IMR-90 (cell line): ENCODE results near the gene KRT16. TPM values are rescaled to one million over a fixed set of nuclear protein-coding genes. Genes with fewer than 3 reads are reported as not detected.

Source experiments
- ATAC-seq: fragments of 200-7000 bp; cut with Tn5 transposase; 2 replicates; pipeline ENCODE4 v1.9.1; 2020; ENCODE audit warnings: low read depth, mild to moderate bottlenecking, moderate library complexity
- BruUV-seq: library from RNA; stranded (reverse); fragments of 400-500 nt; replicated peaks from 2 replicates; lab custom pipeline; 2021; lab: Mats Ljungman, UMichigan
- CTCF ChIA-PET: fragments of 300-600 bp; formaldehyde crosslinking; extraction: SDS; loops from one replicate; lab custom pipeline; 2021; ENCODE audit warnings: antibody characterized with exemption; lab: Yijun Ruan, JAX
- POLR2A ChIA-PET: fragments of 300-600 bp; sonication (Branson Sonifier 250); formaldehyde crosslinking; loops from one replicate; lab custom pipeline; 2022; ENCODE audit warnings: antibody characterized with exemption; ENCODE audit not compliant: unreplicated experiment; lab: Charles Lee
- DNase-seq: peaks from one replicate; pipeline ENCODE4 v3.0.0; 2013
- H2AFZ ChIP-seq: replicated peaks from 2 replicates; pipeline ENCODE3; 2013; ENCODE audit warnings: low read length, mild to moderate bottlenecking; ENCODE audit not compliant: poor library complexity
- H2AK5ac ChIP-seq: 2 replicates; pipeline ENCODE4 v1.6.1; 2013; ENCODE audit warnings: low read depth, low read length, inconsistent platforms
- H2AK9ac ChIP-seq: replicated peaks from 2 replicates; pipeline ENCODE3; 2013; ENCODE audit warnings: mild to moderate bottlenecking, low read depth, low read length, moderate library complexity; ENCODE audit not compliant: poor library complexity
- H2BK120ac ChIP-seq: 2 replicates; pipeline ENCODE4 v1.6.1; 2013; ENCODE audit warnings: low read depth, low read length, inconsistent platforms
- H2BK15ac ChIP-seq: 3 replicates; pipeline ENCODE4 v1.6.1; 2013; ENCODE audit warnings: low read depth, low read length, inconsistent platforms
- H2BK20ac ChIP-seq: 2 replicates; pipeline ENCODE4 v1.6.1; 2013; ENCODE audit warnings: low read depth, mild to moderate bottlenecking, inconsistent platforms, low read length, moderate library complexity
- H2BK5ac ChIP-seq: 2 replicates; pipeline ENCODE4 v1.6.1; 2013; ENCODE audit warnings: mild to moderate bottlenecking, low read depth, low read length, inconsistent platforms; ENCODE audit not compliant: poor library complexity, severe bottlenecking
- H3K14ac ChIP-seq: replicated peaks from 2 replicates; pipeline ENCODE4 v1.6.1; 2013; ENCODE audit warnings: low read depth, low read length, inconsistent platforms
- H3K18ac ChIP-seq: 2 replicates; pipeline ENCODE4 v1.6.1; 2013; ENCODE audit warnings: low read depth, low read length, control low read depth
- H3K23ac ChIP-seq: 2 replicates; pipeline ENCODE4 v1.6.1; 2013; ENCODE audit warnings: low read depth, low read length, inconsistent platforms
- H3K27ac ChIP-seq: 2 replicates; pipeline ENCODE4 v1.5.1; 2013; ENCODE audit warnings: mild to moderate bottlenecking, control low read depth, low read length; ENCODE audit not compliant: insufficient read depth
- H3K27me3 ChIP-seq: 2 replicates; pipeline ENCODE4 v1.6.1; 2013; ENCODE audit warnings: low read length; ENCODE audit not compliant: control insufficient read depth, insufficient read depth
- H3K36me3 ChIP-seq: 2 replicates; pipeline ENCODE4 v1.6.1; 2013; ENCODE audit warnings: low read length, mixed read lengths; ENCODE audit not compliant: control insufficient read depth, insufficient read depth
- H3K4ac ChIP-seq: 2 replicates; pipeline ENCODE4 v1.6.1; 2013; ENCODE audit warnings: low read depth, low read length, inconsistent platforms
- H3K4me1 ChIP-seq: 2 replicates; pipeline ENCODE4 v1.6.1; 2013; ENCODE audit warnings: low read length, mixed read lengths; ENCODE audit not compliant: control insufficient read depth, insufficient read depth
- H3K4me2 ChIP-seq: 2 replicates; pipeline ENCODE4 v1.6.1; 2013; ENCODE audit warnings: low read depth, mild to moderate bottlenecking, control low read depth, low read length, moderate library complexity
- H3K4me3 ChIP-seq: 2 replicates; pipeline ENCODE4 v1.5.1; 2013; ENCODE audit warnings: low read depth, mild to moderate bottlenecking, control low read depth, low read length, moderate library complexity; ENCODE audit not compliant: insufficient read depth
- H3K56ac ChIP-seq: 2 replicates; pipeline ENCODE4 v1.6.1; 2013; ENCODE audit warnings: low read length, inconsistent platforms; ENCODE audit not compliant: insufficient read depth; ENCODE audit errors: extremely low read depth
- H3K79me1 ChIP-seq, 2 experiments: 2 replicates each; pipeline ENCODE4 v1.6.1; 2013; ENCODE audit warnings: low read length in 2 of 2, inconsistent platforms in 1 of 2, low read depth in 1 of 2
- H3K9ac ChIP-seq: 2 replicates; pipeline ENCODE4 v1.6.1; 2013; ENCODE audit warnings: low read depth, low read length, control low read depth
- H3K9me1 ChIP-seq: 2 replicates; pipeline ENCODE4 v1.6.1; 2013; ENCODE audit warnings: low read length, inconsistent platforms; ENCODE audit not compliant: insufficient read depth
- H3K9me3 ChIP-seq: 2 replicates; pipeline ENCODE4 v1.6.1; 2013; ENCODE audit warnings: low read length; ENCODE audit not compliant: control insufficient read depth, insufficient read depth
- H4K20me1 ChIP-seq: 2 replicates; pipeline ENCODE4 v1.6.1; 2013; ENCODE audit warnings: low read length, inconsistent platforms; ENCODE audit not compliant: insufficient read depth
- H4K5ac ChIP-seq: 2 replicates; pipeline ENCODE4 v1.6.1; 2013; ENCODE audit warnings: mild to moderate bottlenecking, low read depth, low read length, control low read depth
- H4K8ac ChIP-seq, 2 experiments: 2 replicates each; pipeline ENCODE4 v1.6.1; 2013; ENCODE audit warnings: low read depth in 2 of 2, low read length in 2 of 2, control low read depth in 1 of 2, inconsistent platforms in 1 of 2
- H4K91ac ChIP-seq: 2 replicates; pipeline ENCODE4 v1.6.1; 2013; ENCODE audit warnings: low read depth, low read length, inconsistent platforms; ENCODE audit not compliant: insufficient read depth
- CEBPB ChIP-seq: IDR thresholded peaks from 2 replicates; pipeline ENCODE4 v1.6.1; 2012; ENCODE audit warnings: low read depth, low read length, improper control_type of control experiment
- ELK1 ChIP-seq: fragments of 150-350 bp; IDR thresholded peaks from 2 replicates; pipeline ENCODE4 v1.6.1; 2016; ENCODE audit warnings: low read depth, mild to moderate bottlenecking, low read length, moderate library complexity, borderline replicate concordance
- MAZ ChIP-seq: IDR thresholded peaks from 2 replicates; pipeline ENCODE4 v1.6.1; 2012; ENCODE audit warnings: low read depth, mild to moderate bottlenecking, low read length, improper control_type of control experiment, moderate library complexity, borderline replicate concordance
- NFE2L2 ChIP-seq: fragments of 150-350 bp; IDR thresholded peaks from 2 replicates; pipeline ENCODE4 v1.6.1; 2016; ENCODE audit warnings: low read depth, mild to moderate bottlenecking, low read length
- RCOR1 ChIP-seq: IDR thresholded peaks from 2 replicates; pipeline ENCODE4 v1.6.1; 2012; ENCODE audit warnings: mild to moderate bottlenecking, low read length, improper control_type of control experiment; ENCODE audit not compliant: insufficient replicate concordance
- SMC3 ChIP-seq: fragments of 150-350 bp; IDR thresholded peaks from 2 replicates; pipeline ENCODE4 v1.6.1; 2016; ENCODE audit warnings: low read depth, mild to moderate bottlenecking, antibody characterized with exemption, low read length, moderate library complexity
- WGBS, 2 experiments: methylation state at CpG; one replicate each; pipeline versions ENCODE4 v1.1.5 to v1.1.7; 2013; ENCODE audit warnings: missing lambda C conversion rate in 2 of 2; ENCODE audit not compliant: insufficient read length in 1 of 2; ENCODE audit errors: extremely low coverage in 2 of 2; 5-methylcytosine and 5-hydroxymethylcytosine counted together
- dilution Hi-C: fragments of 300-500 bp; cut with HindIII; formaldehyde crosslinking; loops from one replicate; pipeline ENCODE4 v1.14.3; 2018; ENCODE audit warnings: low sequenced_read_pairs; ENCODE audit not compliant: unreplicated experiment
- in situ Hi-C: fragments of 300-500 bp; cut with MboI; formaldehyde crosslinking; loops from 3 replicates; pipeline ENCODE4 v1.14.3; 2019; ENCODE audit warnings: low sequenced_read_pairs, inconsistent platforms, mixed read lengths
- intact Hi-C: fragments of 100-400 bp; cut with micrococcal nuclease; formaldehyde crosslinking; loops from 2 replicates; pipeline ENCODE4 v1.10.0; 2022
- polyA plus RNA-seq, 3 experiments: library from polyadenylated mRNA; depleted of rRNA; stranded (reverse); fragments of >200 nt; gene quantifications; 2 replicates each; pipeline ENCODE4 v1.2.3, GENCODE V29; 2012; ENCODE audit warnings: low replicate concordance in 1 of 3
- total RNA-seq: library from RNA; depleted of rRNA; stranded (reverse); fragments of >200 nt; gene quantifications from 2 replicates; pipeline ENCODE4 v1.2.3, GENCODE V29; 2012

KRT16 gene
- total and polyA plus RNA-seq, 2 of the 4 experiments (the other 2 are of a cell fraction), result not detected

GRCh38 chr17:41614098-41614497 lies 1.5 kb upstream of the KRT16 start:
- Histone ChIP-seq H3K36me3 (no peaks in the 10 kb centered on the region), H4K91ac (no peak overlapping the region), H2BK5ac (no peak overlapping the region), H3K9me3 (no peaks in the 10 kb centered on the region), H3K79me1 (no peaks in the 10 kb centered on the region), H3K27me3 (peaks cover 46% of the 10 kb centered on the region), H3K4ac (no peak overlapping the region), H4K8ac (no peak overlapping the region), H4K5ac (no peak overlapping the region), H2BK120ac (no peak overlapping the region), H3K27ac (no peak overlapping the region), H4K20me1 (no peaks in the 10 kb centered on the region), H3K18ac (no peak overlapping the region), H3K14ac (no peak overlapping the region), H3K23ac (no peak overlapping the region), H3K56ac (no peak overlapping the region), H2AFZ (no peak overlapping the region), H2BK20ac (no peak overlapping the region), H3K4me3 (no peak overlapping the region), H2BK15ac (no peak overlapping the region), H3K4me1 (no peaks in the 10 kb centered on the region), H3K9ac (no peak overlapping the region), H2AK9ac (no peak overlapping the region), H3K4me2 (no peak overlapping the region), H3K9me1 (no peaks in the 10 kb centered on the region), H2AK5ac (no peak overlapping the region)
- DNase-seq (no peak), ATAC-seq (no peak)
- in situ Hi-C loops (no loop called here), dilution Hi-C loops (no loop called here), intact Hi-C loops (no loop called here)
- TF ChIP-seq ELK1 (no peak), RCOR1 (no peak), CEBPB (no peak), NFE2L2 (no peak), SMC3 (no peak), MAZ (no peak)
- CTCF ChIA-PET, result no interaction called here
- POLR2A ChIA-PET, result no interaction called here
- BruUV-seq, result no TSS peak
- no CpG with 5 or more reads among the region's 5 CpGs for WGBS, 2 experiments
